ENCODE measurements around the gene ODF4. TPM values are rescaled to one million over a fixed set of nuclear protein-coding genes. Genes with fewer than 3 reads are reported as not detected.
"Not testable (repeated sequence)": the region's sequence is repeated elsewhere in the genome, so short reads cannot be mapped to it uniquely, and the experiment has no call there.

The ODF4 gene
- total RNA-seq, 1 experiment from 2014 or later, result not detected

DNA sequence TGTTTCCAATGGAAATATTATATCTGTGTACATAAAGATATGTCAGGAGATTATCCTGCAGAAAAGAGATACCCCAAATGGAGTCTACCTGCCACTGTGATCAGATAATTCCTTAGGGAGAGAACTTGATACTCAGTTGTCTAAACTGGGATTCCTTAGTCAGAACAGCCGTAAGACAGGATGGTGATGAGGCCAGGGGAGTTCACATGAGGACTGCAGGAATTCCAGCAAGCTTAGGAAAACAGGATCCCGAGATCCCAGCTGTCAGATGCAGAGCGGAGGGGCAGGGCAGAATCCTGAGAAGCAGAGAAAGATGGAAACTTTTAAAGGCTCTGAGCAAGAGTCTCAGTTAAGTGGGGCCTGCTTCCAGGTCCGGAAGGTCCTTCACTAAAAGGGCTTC, 32.1 kb downstream of the ODF4 start (continued):
- TF ChIP-seq, protein P1, sequence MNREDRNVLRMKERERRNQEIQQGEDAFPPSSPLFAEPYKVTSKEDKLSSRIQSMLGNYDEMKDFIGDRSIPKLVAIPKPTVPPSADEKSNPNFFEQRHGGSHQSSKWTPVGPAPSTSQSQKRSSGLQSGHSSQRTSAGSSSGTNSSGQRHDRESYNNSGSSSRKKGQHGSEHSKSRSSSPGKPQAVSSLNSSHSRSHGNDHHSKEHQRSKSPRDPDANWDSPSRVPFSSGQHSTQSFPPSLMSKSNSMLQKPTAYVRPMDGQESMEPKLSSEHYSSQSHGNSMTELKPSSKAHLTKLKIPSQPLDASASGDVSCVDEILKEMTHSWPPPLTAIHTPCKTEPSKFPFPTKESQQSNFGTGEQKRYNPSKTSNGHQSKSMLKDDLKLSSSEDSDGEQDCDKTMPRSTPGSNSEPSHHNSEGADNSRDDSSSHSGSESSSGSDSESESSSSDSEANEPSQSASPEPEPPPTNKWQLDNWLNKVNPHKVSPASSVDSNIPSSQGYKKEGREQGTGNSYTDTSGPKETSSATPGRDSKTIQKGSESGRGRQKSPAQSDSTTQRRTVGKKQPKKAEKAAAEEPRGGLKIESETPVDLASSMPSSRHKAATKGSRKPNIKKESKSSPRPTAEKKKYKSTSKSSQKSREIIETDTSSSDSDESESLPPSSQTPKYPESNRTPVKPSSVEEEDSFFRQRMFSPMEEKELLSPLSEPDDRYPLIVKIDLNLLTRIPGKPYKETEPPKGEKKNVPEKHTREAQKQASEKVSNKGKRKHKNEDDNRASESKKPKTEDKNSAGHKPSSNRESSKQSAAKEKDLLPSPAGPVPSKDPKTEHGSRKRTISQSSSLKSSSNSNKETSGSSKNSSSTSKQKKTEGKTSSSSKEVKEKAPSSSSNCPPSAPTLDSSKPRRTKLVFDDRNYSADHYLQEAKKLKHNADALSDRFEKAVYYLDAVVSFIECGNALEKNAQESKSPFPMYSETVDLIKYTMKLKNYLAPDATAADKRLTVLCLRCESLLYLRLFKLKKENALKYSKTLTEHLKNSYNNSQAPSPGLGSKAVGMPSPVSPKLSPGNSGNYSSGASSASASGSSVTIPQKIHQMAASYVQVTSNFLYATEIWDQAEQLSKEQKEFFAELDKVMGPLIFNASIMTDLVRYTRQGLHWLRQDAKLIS (CRISPR knock-in tag; IDR thresholded peaks at IDR 0.05; ENCODE audit: borderline replicate concordance), result no peak

DNA sequence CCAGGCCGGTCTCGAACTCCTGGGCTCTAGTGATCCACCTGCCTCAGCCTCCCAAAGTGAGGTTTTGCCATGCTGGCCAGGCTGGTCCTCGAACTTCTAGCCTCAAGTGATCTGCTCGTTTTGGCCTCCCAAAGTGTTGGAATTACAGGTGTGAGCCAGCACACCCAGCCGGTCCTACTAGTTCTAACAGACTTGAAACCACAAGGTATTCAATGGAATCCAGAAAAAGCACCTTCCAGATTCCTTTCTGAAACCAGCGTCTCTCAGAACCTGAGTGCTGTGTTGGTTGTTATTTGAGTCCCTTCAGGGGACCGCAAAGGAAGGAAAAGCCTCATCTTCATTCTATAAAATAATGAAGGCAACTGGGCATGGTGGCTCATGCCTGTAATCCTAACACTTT, 32.8 kb downstream of the ODF4 start:
- ChIA-PET CTCF (no interaction called here), POLR2A (no interaction called here)
- TF ChIP-seq NFYB (CRISPR knock-in tag; conservative IDR thresholded peaks at IDR 0.05; ENCODE audit: low read depth) (no peak), TCF7 (CRISPR knock-in tag; IDR thresholded peaks at IDR 0.05; ENCODE audit: low read depth) (no peak), GRHL2 (CRISPR knock-in tag; IDR thresholded peaks at IDR 0.05; ENCODE audit: insufficient replicate concordance, severe bottlenecking) (no peak), PRRX2 (CRISPR knock-in tag; IDR thresholded peaks at IDR 0.05) (no peak), NR1H2 (CRISPR knock-in tag; IDR thresholded peaks at IDR 0.05) (no peak), NR3C1 (CRISPR knock-in tag; conservative IDR thresholded peaks at IDR 0.05; ENCODE audit: low read depth) (no peak), CREB1 (CRISPR knock-in tag; IDR thresholded peaks at IDR 0.05) (no peak)
- TF ChIP-seq, protein P2, sequence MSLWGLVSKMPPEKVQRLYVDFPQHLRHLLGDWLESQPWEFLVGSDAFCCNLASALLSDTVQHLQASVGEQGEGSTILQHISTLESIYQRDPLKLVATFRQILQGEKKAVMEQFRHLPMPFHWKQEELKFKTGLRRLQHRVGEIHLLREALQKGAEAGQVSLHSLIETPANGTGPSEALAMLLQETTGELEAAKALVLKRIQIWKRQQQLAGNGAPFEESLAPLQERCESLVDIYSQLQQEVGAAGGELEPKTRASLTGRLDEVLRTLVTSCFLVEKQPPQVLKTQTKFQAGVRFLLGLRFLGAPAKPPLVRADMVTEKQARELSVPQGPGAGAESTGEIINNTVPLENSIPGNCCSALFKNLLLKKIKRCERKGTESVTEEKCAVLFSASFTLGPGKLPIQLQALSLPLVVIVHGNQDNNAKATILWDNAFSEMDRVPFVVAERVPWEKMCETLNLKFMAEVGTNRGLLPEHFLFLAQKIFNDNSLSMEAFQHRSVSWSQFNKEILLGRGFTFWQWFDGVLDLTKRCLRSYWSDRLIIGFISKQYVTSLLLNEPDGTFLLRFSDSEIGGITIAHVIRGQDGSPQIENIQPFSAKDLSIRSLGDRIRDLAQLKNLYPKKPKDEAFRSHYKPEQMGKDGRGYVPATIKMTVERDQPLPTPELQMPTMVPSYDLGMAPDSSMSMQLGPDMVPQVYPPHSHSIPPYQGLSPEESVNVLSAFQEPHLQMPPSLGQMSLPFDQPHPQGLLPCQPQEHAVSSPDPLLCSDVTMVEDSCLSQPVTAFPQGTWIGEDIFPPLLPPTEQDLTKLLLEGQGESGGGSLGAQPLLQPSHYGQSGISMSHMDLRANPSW (CRISPR knock-in tag; conservative IDR thresholded peaks at IDR 0.05; ENCODE audit: low read depth), result no peak
- TF ChIP-seq, protein P3, sequence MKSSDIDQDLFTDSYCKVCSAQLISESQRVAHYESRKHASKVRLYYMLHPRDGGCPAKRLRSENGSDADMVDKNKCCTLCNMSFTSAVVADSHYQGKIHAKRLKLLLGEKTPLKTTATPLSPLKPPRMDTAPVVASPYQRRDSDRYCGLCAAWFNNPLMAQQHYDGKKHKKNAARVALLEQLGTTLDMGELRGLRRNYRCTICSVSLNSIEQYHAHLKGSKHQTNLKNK (CRISPR knock-in tag; IDR thresholded peaks at IDR 0.05), result no peak
- TF ChIP-seq, protein P4, sequence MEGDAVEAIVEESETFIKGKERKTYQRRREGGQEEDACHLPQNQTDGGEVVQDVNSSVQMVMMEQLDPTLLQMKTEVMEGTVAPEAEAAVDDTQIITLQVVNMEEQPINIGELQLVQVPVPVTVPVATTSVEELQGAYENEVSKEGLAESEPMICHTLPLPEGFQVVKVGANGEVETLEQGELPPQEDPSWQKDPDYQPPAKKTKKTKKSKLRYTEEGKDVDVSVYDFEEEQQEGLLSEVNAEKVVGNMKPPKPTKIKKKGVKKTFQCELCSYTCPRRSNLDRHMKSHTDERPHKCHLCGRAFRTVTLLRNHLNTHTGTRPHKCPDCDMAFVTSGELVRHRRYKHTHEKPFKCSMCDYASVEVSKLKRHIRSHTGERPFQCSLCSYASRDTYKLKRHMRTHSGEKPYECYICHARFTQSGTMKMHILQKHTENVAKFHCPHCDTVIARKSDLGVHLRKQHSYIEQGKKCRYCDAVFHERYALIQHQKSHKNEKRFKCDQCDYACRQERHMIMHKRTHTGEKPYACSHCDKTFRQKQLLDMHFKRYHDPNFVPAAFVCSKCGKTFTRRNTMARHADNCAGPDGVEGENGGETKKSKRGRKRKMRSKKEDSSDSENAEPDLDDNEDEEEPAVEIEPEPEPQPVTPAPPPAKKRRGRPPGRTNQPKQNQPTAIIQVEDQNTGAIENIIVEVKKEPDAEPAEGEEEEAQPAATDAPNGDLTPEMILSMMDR (IDR thresholded peaks at IDR 0.05), result no peak
- TF ChIP-seq, protein P5, sequence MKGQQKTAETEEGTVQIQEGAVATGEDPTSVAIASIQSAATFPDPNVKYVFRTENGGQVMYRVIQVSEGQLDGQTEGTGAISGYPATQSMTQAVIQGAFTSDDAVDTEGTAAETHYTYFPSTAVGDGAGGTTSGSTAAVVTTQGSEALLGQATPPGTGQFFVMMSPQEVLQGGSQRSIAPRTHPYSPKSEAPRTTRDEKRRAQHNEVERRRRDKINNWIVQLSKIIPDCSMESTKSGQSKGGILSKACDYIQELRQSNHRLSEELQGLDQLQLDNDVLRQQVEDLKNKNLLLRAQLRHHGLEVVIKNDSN (CRISPR knock-in tag; IDR thresholded peaks at IDR 0.05), result no peak
- Mint-ChIP-seq H3K9me3 (no peaks in the 10 kb centered on the region), H3K36me3 (peaks cover 43% of the 10 kb centered on the region), H3K4me3 (no peak overlapping the region), H3K27ac (no peak overlapping the region), H3K4me1 (peaks cover 16% of the 10 kb centered on the region), H3K27me3 (ENCODE audit: low read depth) (no peaks in the 10 kb centered on the region)
- ATAC-seq (no peak), DNase-seq (ENCODE audit: low spot score) (no peak)

DNA sequence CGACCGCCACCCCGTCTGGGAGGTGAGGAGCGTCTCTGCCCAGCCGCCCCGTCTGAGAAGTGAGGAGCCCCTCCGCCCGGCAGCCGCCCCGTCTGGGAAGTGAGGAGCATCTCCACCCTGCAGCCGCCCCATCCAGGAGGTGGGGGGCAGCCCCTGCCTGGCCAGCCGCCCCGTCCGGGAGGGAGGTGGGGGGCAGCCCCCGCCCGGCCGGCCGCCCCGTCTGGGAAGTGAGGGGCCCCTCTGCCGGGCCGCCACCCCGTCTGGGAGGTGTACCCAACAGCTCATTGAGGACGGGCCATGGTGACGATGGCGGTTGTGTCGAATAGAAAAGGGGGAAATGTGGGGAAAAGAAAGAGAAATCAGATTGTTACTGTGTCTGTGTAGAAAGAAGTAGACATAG, 34.2 kb downstream of the ODF4 start:
- H3K9me3 Mint-ChIP-seq; DNase-seq (ENCODE audit: low spot score); POLR2A ChIA-PET; CTCF ChIA-PET; H3K27ac Mint-ChIP-seq; H3K4me3 Mint-ChIP-seq; H3K27me3 Mint-ChIP-seq (ENCODE audit: low read depth); ATAC-seq: not testable (repeated sequence)
- Mint-ChIP-seq H3K36me3 (peaks cover 50% of the 10 kb centered on the region), H3K4me1 (peaks cover 22% of the 10 kb centered on the region)

Data from WTC11 (cell line).